ENCODE data around the gene SOX13. TPM values are rescaled to one million over a fixed set of nuclear protein-coding genes. Genes with fewer than 3 reads are reported as not detected.

Gene SOX13
- total RNA-seq, 6 experiments from 2014 or later, result 12.5 to 29.1 (median 17.1) TPM

- no peaks in the 10 kb centered on the region for H3K4me1 ChIP-seq
- peaks cover 0 to 14% (median 6%) of the 10 kb centered on the region in 4 donors for H3K36me3 ChIP-seq
These were observed 41.0 kb downstream of the SOX13 start for GRCh38 chr1:204113896-204114295.

DNA sequence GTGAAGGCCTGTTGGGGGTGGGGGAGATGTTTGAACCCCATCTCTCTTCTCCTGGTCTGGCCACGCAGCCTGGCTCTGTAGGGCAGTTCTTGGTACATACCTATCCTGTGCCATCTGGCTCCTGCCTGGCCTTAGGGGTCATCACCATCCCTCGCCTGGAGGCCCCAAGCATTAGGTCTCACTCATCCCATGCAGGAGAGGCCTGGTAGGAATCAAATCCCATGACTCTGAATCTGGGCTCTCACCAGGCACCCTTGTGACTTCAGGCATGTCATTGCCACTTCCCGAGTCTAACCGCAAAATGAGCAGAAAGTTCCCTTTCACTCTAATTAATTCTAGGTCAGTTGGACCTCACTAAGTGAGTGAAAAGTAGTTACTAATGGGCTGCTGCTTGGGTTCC, 41.7 kb downstream of the SOX13 start:
- H3K9me3 ChIP-seq, result no peaks in the 10 kb centered on the region
- 100% methylated on average over 1 of the region's 4 CpGs for WGBS (ENCODE audit: insufficient coverage, low coverage, low lambda C conversion rate, missing lambda C conversion rate)
- H3K4me3 ChIP-seq, result no peak overlapping the region
- H3K27ac ChIP-seq, result no peak overlapping the region
- DNase-seq, result no peak
- no peak for TF ChIP-seq POLR2A (IDR thresholded peaks at IDR 0.05)
- TF ChIP-seq, protein P1, sequence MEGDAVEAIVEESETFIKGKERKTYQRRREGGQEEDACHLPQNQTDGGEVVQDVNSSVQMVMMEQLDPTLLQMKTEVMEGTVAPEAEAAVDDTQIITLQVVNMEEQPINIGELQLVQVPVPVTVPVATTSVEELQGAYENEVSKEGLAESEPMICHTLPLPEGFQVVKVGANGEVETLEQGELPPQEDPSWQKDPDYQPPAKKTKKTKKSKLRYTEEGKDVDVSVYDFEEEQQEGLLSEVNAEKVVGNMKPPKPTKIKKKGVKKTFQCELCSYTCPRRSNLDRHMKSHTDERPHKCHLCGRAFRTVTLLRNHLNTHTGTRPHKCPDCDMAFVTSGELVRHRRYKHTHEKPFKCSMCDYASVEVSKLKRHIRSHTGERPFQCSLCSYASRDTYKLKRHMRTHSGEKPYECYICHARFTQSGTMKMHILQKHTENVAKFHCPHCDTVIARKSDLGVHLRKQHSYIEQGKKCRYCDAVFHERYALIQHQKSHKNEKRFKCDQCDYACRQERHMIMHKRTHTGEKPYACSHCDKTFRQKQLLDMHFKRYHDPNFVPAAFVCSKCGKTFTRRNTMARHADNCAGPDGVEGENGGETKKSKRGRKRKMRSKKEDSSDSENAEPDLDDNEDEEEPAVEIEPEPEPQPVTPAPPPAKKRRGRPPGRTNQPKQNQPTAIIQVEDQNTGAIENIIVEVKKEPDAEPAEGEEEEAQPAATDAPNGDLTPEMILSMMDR (IDR thresholded peaks at IDR 0.05), result no peak
- H3K36me3 ChIP-seq, result peaks cover 0 to 14% (median 6%) of the 10 kb centered on the region in 4 donors
- H3K27me3 ChIP-seq, result no peaks in the 10 kb centered on the region
- no peaks in the 10 kb centered on the region for H3K4me1 ChIP-seq
- no peak for ATAC-seq
- intact Hi-C loops (cut with DNase I), result no loop called here

More at GRCh38 chr1:204113896-204114295, 41.0 kb downstream of the SOX13 start:
- WGBS (ENCODE audit: insufficient coverage, low coverage, low lambda C conversion rate, missing lambda C conversion rate), result 56% methylated on average over 1 of the region's 1 CpG
- no peaks in the 10 kb centered on the region for H3K27me3 ChIP-seq
- DNase-seq (no peak), ATAC-seq (no peak)
- TF ChIP-seq, protein P1 (IDR thresholded peaks at IDR 0.05), result no peak
- no peak for TF ChIP-seq POLR2A (IDR thresholded peaks at IDR 0.05)
- H3K27ac ChIP-seq, result no peak overlapping the region
- H3K4me3 ChIP-seq, result no peak overlapping the region
- intact Hi-C loops (cut with DNase I), result no loop called here
- no peaks in the 10 kb centered on the region for H3K9me3 ChIP-seq

- DNase-seq (no peak), ATAC-seq (no peak)
- Histone ChIP-seq H3K9me3 (no peaks in the 10 kb centered on the region), H3K27ac (no peak overlapping the region), H3K27me3 (no peaks in the 10 kb centered on the region), H3K4me1 (no peaks in the 10 kb centered on the region), H3K36me3 (peaks cover 0 to 14% (median 6%) of the 10 kb centered on the region in 4 donors), H3K4me3 (no peak overlapping the region)
- 100% methylated on average over 3 of the region's 4 CpGs for WGBS (ENCODE audit: insufficient coverage, low coverage, low lambda C conversion rate, missing lambda C conversion rate)
- intact Hi-C loops (cut with DNase I), result no loop called here
- TF ChIP-seq POLR2A (IDR thresholded peaks at IDR 0.05), result no peak
- TF ChIP-seq, protein P1 (IDR thresholded peaks at IDR 0.05), result no peak
These were observed 42.2 kb downstream of the SOX13 start for GRCh38 chr1:204115116-204115515.

GRCh38 chr1:204116539-204116938, 43.6 kb downstream of the SOX13 start:
- intact Hi-C loops (cut with DNase I), result no loop called here
- H3K27me3 ChIP-seq, result no peaks in the 10 kb centered on the region
- H3K4me1 ChIP-seq, result no peaks in the 10 kb centered on the region
- DNase-seq (no peak), ATAC-seq (no peak)
- no peak overlapping the region for H3K27ac ChIP-seq
- peaks cover 0 to 14% (median 6%) of the 10 kb centered on the region in 4 donors for H3K36me3 ChIP-seq
- WGBS (ENCODE audit: insufficient coverage, low coverage, low lambda C conversion rate, missing lambda C conversion rate), result 100% methylated on average over 1 of the region's 4 CpGs
- TF ChIP-seq, protein P1 (IDR thresholded peaks at IDR 0.05), result no peak
- TF ChIP-seq POLR2A (IDR thresholded peaks at IDR 0.05), result no peak
- H3K9me3 ChIP-seq, result no peaks in the 10 kb centered on the region
- no peak overlapping the region for H3K4me3 ChIP-seq
